GM19463 (cell line): ENCODE measurements around the gene REG1A.

Experiments
- ATAC-seq: cut with Tn5 transposase; IDR thresholded peaks from one replicate; pipeline ENCODE4 v1.9.1; 2021; ENCODE audit warnings: mild to moderate bottlenecking, moderate library complexity; ENCODE audit not compliant: unreplicated experiment

REG1A gene

DNA sequence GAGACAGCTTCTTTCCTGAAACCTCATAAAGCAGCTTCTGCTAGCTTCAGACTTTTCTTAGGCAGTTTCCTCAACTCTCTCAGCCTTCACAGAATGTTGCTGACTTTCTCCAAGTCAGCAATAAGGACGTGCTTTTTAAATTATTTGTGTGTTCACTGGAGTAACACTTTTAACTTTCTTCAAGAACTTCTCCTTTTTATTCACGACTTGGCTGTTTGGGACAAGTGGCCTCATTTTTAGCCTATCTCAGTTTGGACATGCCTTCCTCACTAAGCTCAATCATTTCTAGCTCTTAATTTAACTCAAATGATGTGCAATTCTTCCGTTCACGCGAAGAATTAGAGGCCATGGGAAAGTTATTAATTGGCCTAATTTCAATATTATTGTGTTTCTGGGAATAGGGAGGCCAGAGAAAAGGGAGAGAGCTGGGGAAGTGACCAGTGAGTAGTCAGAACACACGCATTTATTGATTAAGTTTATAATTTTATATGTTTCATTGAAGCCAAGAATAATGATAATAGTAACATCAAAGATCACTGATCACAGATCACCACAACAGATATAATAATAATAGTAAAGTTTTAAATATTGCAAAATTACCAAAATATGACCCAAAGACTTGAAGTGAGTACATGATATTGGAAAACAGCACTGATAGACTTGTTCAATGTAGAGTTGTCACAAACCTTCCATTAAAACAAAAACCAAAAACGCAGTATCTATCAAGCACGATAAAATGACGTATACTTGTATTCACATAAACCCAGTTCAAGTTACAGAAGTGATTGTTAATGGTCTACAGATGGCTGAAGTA is 4.8 kb downstream of the REG1A start:
- ATAC-seq, result no peak

DNA sequence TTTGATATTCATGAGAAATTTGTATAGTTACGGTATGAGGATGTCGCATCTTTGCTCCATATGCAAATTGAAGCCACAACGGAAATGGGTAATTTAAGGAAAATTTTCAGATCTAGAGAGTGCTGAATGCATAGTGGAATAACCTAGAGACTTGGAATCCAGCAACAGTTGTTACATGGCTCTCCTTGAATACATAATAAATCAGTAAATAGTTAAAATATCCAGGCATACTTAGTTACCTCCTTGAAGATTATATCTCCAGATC is 5.4 kb downstream of the REG1A start:
- ATAC-seq, result no peak

GRCh38 chr2:79128406-79128805 is 8.1 kb downstream of the REG1A start:
- ATAC-seq, result no peak

DNA sequence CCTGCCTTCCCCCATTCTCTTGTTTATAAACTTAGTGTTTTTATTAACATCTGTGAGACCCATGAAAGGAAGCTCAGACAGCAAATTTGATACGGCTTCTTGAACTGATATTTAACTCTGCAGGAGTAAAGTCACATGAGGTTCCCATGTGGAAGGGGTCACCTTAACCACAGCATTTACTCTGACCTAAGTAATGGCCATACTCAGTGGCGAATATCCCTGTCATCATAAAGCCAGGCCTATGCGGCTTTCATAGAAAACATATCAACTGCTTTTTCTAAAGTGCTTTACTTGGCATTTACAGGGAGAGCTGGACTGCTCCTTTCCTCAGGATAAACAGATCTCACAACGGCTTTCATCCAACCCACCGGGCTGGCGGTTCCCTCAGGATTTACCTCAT is 9.0 kb downstream of the REG1A start:
- ATAC-seq, result no peak

- no peak for ATAC-seq
Measured at GRCh38 chr2:79129804-79130203, 9.5 kb downstream of the REG1A start.

GRCh38 chr2:79131687-79132086 is 11.4 kb downstream of the REG1A start:
- no peak for ATAC-seq

- no peak for ATAC-seq
Measured at GRCh38 chr2:79138385-79138784, 18.1 kb downstream of the REG1A start.

DNA sequence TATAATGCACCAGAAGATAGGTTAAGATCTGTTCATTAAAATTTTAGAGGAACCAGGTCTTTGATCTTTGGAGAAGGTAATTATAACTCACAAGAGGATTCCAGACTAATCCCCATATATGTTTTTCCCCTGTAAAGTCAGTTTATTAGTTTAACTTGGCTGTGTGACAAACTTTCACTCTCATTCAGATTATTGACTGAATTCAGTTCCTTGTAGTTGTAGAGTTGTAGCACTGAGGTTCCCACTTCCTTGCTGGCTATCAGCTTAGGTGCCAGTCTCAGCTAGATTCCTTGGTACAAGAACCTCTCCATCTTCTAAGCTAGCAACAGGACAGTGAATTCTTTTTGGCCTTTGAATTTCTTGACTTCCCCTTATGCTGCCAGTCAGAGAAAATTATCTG is 19.1 kb downstream of the REG1A start:
- no peak for ATAC-seq

GRCh38 chr2:79155826-79156476 is 35.7 kb downstream of the REG1A start:
- ATAC-seq, result no peak

DNA sequence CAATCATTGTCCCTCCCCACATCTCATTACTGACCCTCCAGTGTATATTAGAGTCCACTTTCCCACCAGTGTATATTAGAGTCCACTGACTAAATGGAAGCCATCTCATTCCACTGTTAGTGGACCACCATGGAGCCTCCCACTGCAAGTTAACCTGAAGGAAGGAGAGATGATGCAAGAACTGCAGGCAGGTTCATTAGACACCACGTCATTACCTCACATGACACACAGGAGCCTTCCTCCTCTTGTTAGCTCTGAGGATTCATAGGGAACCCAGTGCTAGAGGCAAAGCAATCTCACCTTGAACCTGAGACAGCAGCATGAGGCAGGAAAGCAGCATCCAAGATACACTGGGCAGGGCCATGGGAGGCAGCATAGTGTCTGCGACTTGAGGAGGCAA is 38.7 kb downstream of the REG1A start:
- no peak for ATAC-seq

- ATAC-seq, result no peak
Measured at GRCh38 chr2:79159653-79160052, 39.4 kb downstream of the REG1A start, which contains the start of gene REG3A. Gene REG3A, minus strand, starts transcription at chr2:79159753. Its CDS starts 348 bp downstream, at chr2:79159405.

GRCh38 chr2:79162132-79162531 is 41.8 kb downstream of the REG1A start:
- no peak for ATAC-seq

- ATAC-seq, result no peak
Measured at GRCh38 chr2:79162801-79163200, 42.5 kb downstream of the REG1A start.

DNA sequence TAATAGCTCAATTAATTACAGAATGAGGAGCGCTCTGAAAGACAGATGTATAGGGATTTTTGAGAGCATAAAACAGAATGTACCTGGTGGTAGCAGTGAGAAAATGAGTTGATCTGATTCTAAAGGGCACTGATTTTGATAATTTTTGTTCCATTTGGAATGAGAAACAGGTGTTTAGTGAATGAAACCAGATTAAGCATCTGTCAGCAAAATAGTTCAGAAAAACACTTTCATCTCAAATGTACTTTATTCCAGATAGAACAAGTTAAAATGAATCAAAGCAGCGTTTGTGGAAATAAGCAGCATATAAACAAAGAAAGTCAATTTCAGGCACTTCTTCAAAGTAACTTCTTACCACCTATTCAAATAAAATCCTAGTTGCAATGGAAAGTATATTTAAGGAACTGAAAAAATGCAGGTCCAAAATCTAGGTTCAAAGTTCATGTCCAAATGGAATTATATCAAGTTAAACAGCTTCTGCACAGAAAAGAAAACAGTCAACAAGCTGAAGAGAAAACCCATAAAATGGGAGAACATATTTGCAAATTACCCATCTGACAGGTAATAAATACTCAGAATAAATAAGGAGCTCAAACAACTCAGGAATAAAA is 51.2 kb downstream of the REG1A start:
- ATAC-seq, result no peak
